BLaER1 treated with 17β-estradiol and CSF1 and Interleukin-3, amounts not matched to agents 10 nM and 100 nM (cell line): ENCODE measurements around the gene MSANTD1.

Experiments used
- H3K27ac ChIP-seq, 11 experiments: shearing (Covaris generic); formaldehyde crosslinking; 2 replicates each; pipeline ENCODE4 v1.8.1; 2022
- H3K27me3 ChIP-seq, 11 experiments: shearing (Covaris generic); formaldehyde crosslinking; 2 replicates each; pipeline ENCODE4 v1.8.1; 2022
- H3K36me3 ChIP-seq, 11 experiments: shearing (Covaris generic); formaldehyde crosslinking; 2 replicates each; pipeline ENCODE4 v1.8.1; 2022
- H3K4me1 ChIP-seq, 10 experiments: shearing (Covaris generic); formaldehyde crosslinking; 2 replicates each; pipeline ENCODE4 v1.8.1; 2022
- H3K4me2 ChIP-seq, 11 experiments: shearing (Covaris generic); formaldehyde crosslinking; 2 replicates each; pipeline ENCODE4 v1.8.1; 2022
- H3K4me3 ChIP-seq, 10 experiments: shearing (Covaris generic); formaldehyde crosslinking; 2 replicates each; pipeline ENCODE4 v1.8.1; 2022
- H3K9ac ChIP-seq, 11 experiments: shearing (Covaris generic); formaldehyde crosslinking; 2 replicates each; pipeline ENCODE4 v1.8.1; 2022
- H3K9me3 ChIP-seq, 11 experiments: shearing (Covaris generic); formaldehyde crosslinking; replicated peaks in 1 of 11; 2 replicates each; pipeline ENCODE4 v1.8.1; 2022
- H4K20me1 ChIP-seq, 11 experiments: shearing (Covaris generic); formaldehyde crosslinking; 2 replicates each; pipeline ENCODE4 v1.8.1; 2022
- Cebpa-rat ChIP-seq, 11 experiments: shearing (Covaris generic); IDR thresholded peaks; 2 replicates each; pipeline ENCODE4 v1.8.1; 2022

The MSANTD1 gene

GRCh38 chr4:3205995-3206394 is 43.0 kb upstream of the MSANTD1 start:
- H3K4me2 ChIP-seq, result no peak overlapping the region
- no peak overlapping the region for H3K4me3 ChIP-seq
- peaks cover 0 to 38% (median 13%) of the 10 kb centered on the region in 11 experiments; a peak in 11 of 22 replicates for H4K20me1 ChIP-seq
- no peak overlapping the region for H3K27ac ChIP-seq
- no peak overlapping the region for H3K9ac ChIP-seq
- no peaks in the 10 kb centered on the region for H3K27me3 ChIP-seq
- TF ChIP-seq Cebpa-rat (IDR thresholded peaks at IDR 0.05), result no peak
- H3K4me1 ChIP-seq, result peaks cover 23 to 43% (median 39%) of the 10 kb centered on the region in 10 experiments
- H3K36me3 ChIP-seq, result peaks cover 49 to 81% (median 65%) of the 10 kb centered on the region in 11 experiments
- H3K9me3 ChIP-seq, result no peaks in the 10 kb centered on the region

GRCh38 chr4:3206439-3207100 is 42.4 kb upstream of the MSANTD1 start:
- Histone ChIP-seq H3K4me1 (peaks cover 18 to 37% (median 33%) of the 10 kb centered on the region in 10 experiments), H3K9ac (no peak overlapping the region), H3K9me3 (no peaks in the 10 kb centered on the region), H4K20me1 (peaks cover 0 to 32% (median 12%) of the 10 kb centered on the region in 11 experiments; a peak in 11 of 22 replicates), H3K36me3 (peaks cover 54 to 82% (median 68%) of the 10 kb centered on the region in 11 experiments), H3K4me3 (no peak overlapping the region), H3K27me3 (no peaks in the 10 kb centered on the region), H3K4me2 (no peak overlapping the region), H3K27ac (no peak overlapping the region)
- no peak for TF ChIP-seq Cebpa-rat (IDR thresholded peaks at IDR 0.05)

- Histone ChIP-seq H3K36me3 (peaks cover 63 to 92% (median 78%) of the 10 kb centered on the region in 11 experiments), H3K4me2 (no peak overlapping the region), H3K4me3 (no peak overlapping the region)
These were observed 41.4 kb upstream of the MSANTD1 start for GRCh38 chr4:3207531-3208037.

GRCh38 chr4:3208826-3209225 is 40.1 kb upstream of the MSANTD1 start:
- peaks cover 75 to 97% (median 89%) of the 10 kb centered on the region in 11 experiments for H3K36me3 ChIP-seq
- no peak overlapping the region for H3K4me2 ChIP-seq

More at GRCh38 chr4:3207531-3208037, 41.4 kb upstream of the MSANTD1 start:
- no peak overlapping the region for H3K9ac ChIP-seq
- TF ChIP-seq Cebpa-rat (IDR thresholded peaks at IDR 0.05), result no peak
- H3K27ac ChIP-seq, result no peak overlapping the region; a peak in 1 of 22 replicates
- peaks cover 8 to 32% (median 23%) of the 10 kb centered on the region in 10 experiments for H3K4me1 ChIP-seq
- H3K9me3 ChIP-seq, result no peaks in the 10 kb centered on the region
- no peaks in the 10 kb centered on the region for H3K27me3 ChIP-seq
- H4K20me1 ChIP-seq, result peaks cover 0 to 22% (median 2%) of the 10 kb centered on the region in 11 experiments; a peak in 9 of 22 replicates

DNA sequence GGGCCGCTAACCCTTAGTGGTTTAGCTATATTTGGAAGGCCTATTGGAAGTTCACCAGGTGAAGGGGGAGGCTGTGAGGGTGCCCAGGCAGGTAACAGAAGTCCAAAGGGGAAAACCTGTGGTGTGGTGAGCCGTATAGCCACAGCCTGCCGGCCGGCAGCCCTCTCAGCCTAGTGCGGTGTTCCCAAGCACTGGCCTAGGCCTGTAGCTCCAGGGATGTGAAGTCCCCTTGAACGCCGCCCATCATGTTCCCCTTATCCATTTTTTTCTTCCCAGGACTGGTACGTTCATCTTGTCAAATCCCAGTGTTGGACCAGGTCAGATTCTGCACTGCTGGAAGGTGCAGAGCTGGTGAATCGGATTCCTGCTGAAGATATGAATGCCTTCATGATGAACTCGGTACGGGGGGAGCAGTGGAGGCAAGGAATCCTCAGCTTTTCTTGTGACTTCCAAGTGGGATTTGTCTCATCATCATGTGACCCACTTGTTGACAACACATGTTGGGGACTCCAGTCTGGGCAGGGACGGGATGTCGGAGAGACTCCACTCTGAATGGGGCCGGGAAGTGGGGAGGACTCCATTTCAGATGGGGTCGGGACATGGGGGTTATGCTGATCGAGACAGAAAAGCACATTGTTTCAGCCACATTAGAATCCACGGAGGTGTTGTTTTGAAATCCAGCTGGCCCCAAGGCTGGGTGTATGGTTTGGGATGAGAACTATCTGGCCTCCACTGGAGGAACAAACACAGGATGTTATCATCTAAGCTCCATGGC is 39.2 kb upstream of the MSANTD1 start:
- Histone ChIP-seq H3K4me3 (no peak overlapping the region), H3K4me2 (no peak overlapping the region), H3K9ac (no peak overlapping the region), H3K36me3 (peaks cover 82 to 97% (median 90%) of the 10 kb centered on the region in 11 experiments), H3K27ac (no peak overlapping the region), H3K27me3 (no peaks in the 10 kb centered on the region), H3K9me3 (no peaks in the 10 kb centered on the region), H4K20me1 (peaks cover 0 to 24% (median 0%) of the 10 kb centered on the region in 11 experiments; a peak in 3 of 22 replicates), H3K4me1 (peaks cover 0 to 11% (median 1%) of the 10 kb centered on the region in 10 experiments; a peak in 14 of 20 replicates)
- TF ChIP-seq Cebpa-rat (IDR thresholded peaks at IDR 0.05), result no peak

More at GRCh38 chr4:3208826-3209225, 40.1 kb upstream of the MSANTD1 start:
- Histone ChIP-seq H4K20me1 (peaks cover 0 to 29% (median 0%) of the 10 kb centered on the region in 11 experiments; a peak in 5 of 22 replicates), H3K9me3 (no peaks in the 10 kb centered on the region), H3K27me3 (no peaks in the 10 kb centered on the region), H3K4me3 (no peak overlapping the region), H3K27ac (no peak overlapping the region), H3K9ac (no peak overlapping the region), H3K4me1 (peaks cover 0 to 20% (median 10%) of the 10 kb centered on the region in 10 experiments; a peak in 16 of 20 replicates)
- no peak for TF ChIP-seq Cebpa-rat (IDR thresholded peaks at IDR 0.05)

DNA sequence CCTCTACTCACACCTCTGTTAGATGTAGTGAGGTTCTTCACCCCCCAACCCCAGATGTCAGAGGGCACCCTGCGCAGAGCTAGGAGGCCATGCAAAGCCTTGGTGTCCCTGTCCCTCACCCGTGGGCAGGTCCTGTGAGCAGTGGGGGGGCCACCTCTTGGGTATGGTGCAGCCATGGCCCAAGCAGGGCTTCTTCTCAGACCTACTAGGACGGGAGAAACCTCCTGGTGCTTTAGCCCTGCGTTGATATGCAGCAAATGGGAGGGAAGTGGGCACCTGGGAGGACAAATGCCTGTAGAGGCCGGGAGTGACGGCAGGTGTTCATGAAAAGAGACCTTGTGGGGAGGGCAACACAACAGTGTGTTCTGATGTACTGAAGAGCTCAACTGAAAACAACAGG is 38.5 kb upstream of the MSANTD1 start:
- Histone ChIP-seq H3K4me2 (no peak overlapping the region), H3K9ac (no peak overlapping the region), H3K36me3 (peaks cover 90 to 100% (median 96%) of the 10 kb centered on the region in 11 experiments), H3K4me1 (peaks cover 0 to 7% (median 0%) of the 10 kb centered on the region in 10 experiments; a peak in 4 of 20 replicates), H3K4me3 (no peak overlapping the region), H3K9me3 (no peaks in the 10 kb centered on the region), H3K27ac (no peak overlapping the region), H4K20me1 (peaks cover 0 to 24% (median 0%) of the 10 kb centered on the region in 11 experiments; a peak in 3 of 22 replicates), H3K27me3 (no peaks in the 10 kb centered on the region)
- no peak for TF ChIP-seq Cebpa-rat (IDR thresholded peaks at IDR 0.05)

DNA sequence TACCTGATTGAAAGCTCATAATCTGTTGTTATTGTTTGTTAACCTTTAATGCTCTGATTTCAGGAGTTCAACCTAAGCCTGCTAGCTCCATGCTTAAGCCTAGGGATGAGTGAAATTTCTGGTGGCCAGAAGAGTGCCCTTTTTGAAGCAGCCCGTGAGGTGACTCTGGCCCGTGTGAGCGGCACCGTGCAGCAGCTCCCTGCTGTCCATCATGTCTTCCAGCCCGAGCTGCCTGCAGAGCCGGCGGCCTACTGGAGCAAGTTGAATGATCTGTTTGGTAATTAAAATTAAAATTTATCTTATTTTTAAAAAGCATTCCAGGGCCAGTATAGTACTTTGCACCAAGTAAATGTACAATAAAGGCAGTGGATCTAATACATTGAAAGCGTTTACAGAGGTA is 37.1 kb upstream of the MSANTD1 start:
- no peaks in the 10 kb centered on the region for H3K9me3 ChIP-seq
- H3K36me3 ChIP-seq, result peaks cover 91 to 100% (median 95%) of the 10 kb centered on the region in 11 experiments
- peaks cover 0 to 7% (median 0%) of the 10 kb centered on the region in 10 experiments; a peak in 4 of 20 replicates for H3K4me1 ChIP-seq
- no peaks in the 10 kb centered on the region for H3K27me3 ChIP-seq
- H3K4me3 ChIP-seq, result no peak overlapping the region
- H4K20me1 ChIP-seq, result peaks cover 0 to 24% (median 0%) of the 10 kb centered on the region in 11 experiments; a peak in 2 of 22 replicates
- no peak for TF ChIP-seq Cebpa-rat (IDR thresholded peaks at IDR 0.05)
- H3K9ac ChIP-seq, result no peak overlapping the region
- H3K4me2 ChIP-seq, result no peak overlapping the region
- H3K27ac ChIP-seq, result no peak overlapping the region

DNA sequence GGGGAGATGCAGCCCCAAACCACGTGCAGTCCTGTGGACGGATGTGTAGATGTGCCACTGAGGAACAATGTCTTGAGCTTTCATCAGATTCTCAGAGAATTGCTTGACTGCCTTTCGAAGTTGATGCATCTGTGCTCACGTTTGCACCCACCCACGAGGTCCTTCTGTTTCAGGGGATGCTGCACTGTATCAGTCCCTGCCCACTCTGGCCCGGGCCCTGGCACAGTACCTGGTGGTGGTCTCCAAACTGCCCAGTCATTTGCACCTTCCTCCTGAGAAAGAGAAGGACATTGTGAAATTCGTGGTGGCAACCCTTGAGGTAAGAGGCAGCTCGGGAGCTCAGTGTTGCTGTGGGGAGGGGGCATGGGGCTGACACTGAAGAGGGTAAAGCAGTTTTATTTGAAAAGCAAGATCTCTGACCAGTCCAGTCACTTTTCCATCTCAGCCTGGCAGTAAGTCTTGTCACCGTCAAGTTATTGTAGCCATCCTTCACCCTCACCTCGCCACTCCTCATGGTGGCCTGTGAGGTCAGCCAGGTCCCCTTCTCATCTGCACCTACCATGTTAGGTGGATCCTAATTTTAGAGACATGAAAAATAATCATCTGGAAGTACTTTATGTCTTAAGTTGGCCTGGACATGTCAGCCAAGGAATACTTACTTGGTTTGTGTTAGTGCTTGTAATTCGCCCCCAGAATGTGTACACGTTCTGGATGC is 36.4 kb upstream of the MSANTD1 start:
- TF ChIP-seq Cebpa-rat (IDR thresholded peaks at IDR 0.05), result no peak
- no peak overlapping the region for H3K4me2 ChIP-seq
- H3K9ac ChIP-seq, result no peak overlapping the region
- no peaks in the 10 kb centered on the region for H3K9me3 ChIP-seq
- peaks cover 0 to 29% (median 0%) of the 10 kb centered on the region in 11 experiments; a peak in 2 of 22 replicates for H4K20me1 ChIP-seq
- no peak overlapping the region for H3K4me3 ChIP-seq
- H3K27ac ChIP-seq, result no peak overlapping the region; a peak in 1 of 22 replicates
- H3K4me1 ChIP-seq, result peaks cover 0 to 7% (median 0%) of the 10 kb centered on the region in 10 experiments; a peak in 4 of 20 replicates
- peaks cover 91 to 100% (median 95%) of the 10 kb centered on the region in 11 experiments for H3K36me3 ChIP-seq
- H3K27me3 ChIP-seq, result no peaks in the 10 kb centered on the region
